DOHH2 (cell line): Measurements from ENCODE around the gene HK3.

Experiments
- H3F3A ChIP-seq: fragments of 200-600 bp; sonication (generic), shearing (Covaris generic); 2 replicates; pipeline ENCODE4 v1.6.0; 2016; ENCODE audit warnings: antibody characterized with exemption, mild to moderate bottlenecking; ENCODE audit not compliant: control insufficient read depth, insufficient read depth
- H3K27ac ChIP-seq: fragments of 200-600 bp; sonication (generic); 2 replicates; pipeline ENCODE4 v1.5.1; 2014; ENCODE audit warnings: low read depth, mild to moderate bottlenecking, low read length, moderate library complexity
- H3K27me3 ChIP-seq: fragments of 200-600 bp; sonication (generic); 2 replicates; pipeline ENCODE4 v1.6.1; 2014; ENCODE audit warnings: mild to moderate bottlenecking, low read length, mixed read lengths; ENCODE audit not compliant: control insufficient read depth
- H3K36me3 ChIP-seq: fragments of 200-600 bp; sonication (generic); 2 replicates; pipeline ENCODE4 v1.6.1; 2014; ENCODE audit warnings: mild to moderate bottlenecking, low read length, moderate library complexity, mixed read lengths; ENCODE audit not compliant: control insufficient read depth
- H3K4me1 ChIP-seq: fragments of 200-600 bp; sonication (generic); 2 replicates; pipeline ENCODE4 v1.6.1; 2014; ENCODE audit warnings: mild to moderate bottlenecking, low read length, mixed read lengths; ENCODE audit not compliant: control insufficient read depth
- H3K4me2 ChIP-seq: fragments of 200-600 bp; sonication (generic); 2 replicates; pipeline ENCODE4 v1.6.0; 2014; ENCODE audit warnings: mild to moderate bottlenecking, low read length, moderate library complexity
- H3K4me3 ChIP-seq: fragments of 200-600 bp; sonication (generic); 2 replicates; pipeline ENCODE4 v1.5.1; 2014; ENCODE audit warnings: mild to moderate bottlenecking, low read length, mixed read lengths
- H3K79me2 ChIP-seq: fragments of 200-600 bp; sonication (generic); 2 replicates; pipeline ENCODE4 v1.6.1; 2014; ENCODE audit warnings: mild to moderate bottlenecking, low read length, mixed read lengths; ENCODE audit not compliant: control insufficient read depth
- H3K9me2 ChIP-seq: fragments of 200-600 bp; sonication (generic); replicated peaks from 2 replicates; pipeline ENCODE4 v1.6.1; 2014; ENCODE audit warnings: mild to moderate bottlenecking, low read length, mixed read lengths; ENCODE audit not compliant: control insufficient read depth
- H3K9me3 ChIP-seq: fragments of 200-600 bp; sonication (generic); 2 replicates; pipeline ENCODE4 v1.6.1; 2014; ENCODE audit warnings: antibody characterized with exemption, low read length, mixed read lengths; ENCODE audit not compliant: control insufficient read depth, insufficient read depth
- H4K20me1 ChIP-seq: fragments of 200-600 bp; sonication (generic); 2 replicates; pipeline ENCODE4 v1.6.0; 2014; ENCODE audit warnings: low read depth, mild to moderate bottlenecking, antibody characterized with exemption, low read length, moderate library complexity; ENCODE audit not compliant: control insufficient read depth, insufficient read depth
- EZH2phosphoT487 ChIP-seq: fragments of 200-600 bp; sonication (generic); IDR thresholded peaks from 2 replicates; pipeline ENCODE4 v1.6.1; 2017; ENCODE audit warnings: borderline replicate concordance, mild to moderate bottlenecking, antibody characterized with exemption, low read length, moderate library complexity, mixed read lengths
- TF ChIP-seq, protein P1 (sequence below): fragments of 200-600 bp; sonication (generic); IDR thresholded peaks from one replicate; pipeline ENCODE4 v1.5.1; 2014; ENCODE audit warnings: antibody characterized with exemption, mild to moderate bottlenecking, low read depth, low read length; ENCODE audit not compliant: poor library complexity, severe bottlenecking

HK3 gene

GRCh38 chr5:176938472-176938871 lies 39.3 kb upstream of the HK3 start:
- H3K4me3 ChIP-seq: no peak overlapping the region
- no peaks in the 10 kb centered on the region; the same call in 1 of the 2 replicates for H3K79me2 ChIP-seq
- H3K9me2 ChIP-seq: no peaks in the 10 kb centered on the region
- H3K27me3 ChIP-seq: no peaks in the 10 kb centered on the region
- TF ChIP-seq, protein P1, sequence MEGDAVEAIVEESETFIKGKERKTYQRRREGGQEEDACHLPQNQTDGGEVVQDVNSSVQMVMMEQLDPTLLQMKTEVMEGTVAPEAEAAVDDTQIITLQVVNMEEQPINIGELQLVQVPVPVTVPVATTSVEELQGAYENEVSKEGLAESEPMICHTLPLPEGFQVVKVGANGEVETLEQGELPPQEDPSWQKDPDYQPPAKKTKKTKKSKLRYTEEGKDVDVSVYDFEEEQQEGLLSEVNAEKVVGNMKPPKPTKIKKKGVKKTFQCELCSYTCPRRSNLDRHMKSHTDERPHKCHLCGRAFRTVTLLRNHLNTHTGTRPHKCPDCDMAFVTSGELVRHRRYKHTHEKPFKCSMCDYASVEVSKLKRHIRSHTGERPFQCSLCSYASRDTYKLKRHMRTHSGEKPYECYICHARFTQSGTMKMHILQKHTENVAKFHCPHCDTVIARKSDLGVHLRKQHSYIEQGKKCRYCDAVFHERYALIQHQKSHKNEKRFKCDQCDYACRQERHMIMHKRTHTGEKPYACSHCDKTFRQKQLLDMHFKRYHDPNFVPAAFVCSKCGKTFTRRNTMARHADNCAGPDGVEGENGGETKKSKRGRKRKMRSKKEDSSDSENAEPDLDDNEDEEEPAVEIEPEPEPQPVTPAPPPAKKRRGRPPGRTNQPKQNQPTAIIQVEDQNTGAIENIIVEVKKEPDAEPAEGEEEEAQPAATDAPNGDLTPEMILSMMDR: no peak
- TF ChIP-seq EZH2phosphoT487: no peak
- no peaks in the 10 kb centered on the region for H4K20me1 ChIP-seq
- H3K9me3 ChIP-seq: no peaks in the 10 kb centered on the region
- H3K36me3 ChIP-seq: peaks cover 92% of the 10 kb centered on the region
- H3F3A ChIP-seq: peaks cover 3% of the 10 kb centered on the region; the same call in 1 of the 2 replicates
- no peak overlapping the region for H3K4me2 ChIP-seq
- H3K27ac ChIP-seq: no peak overlapping the region
- H3K4me1 ChIP-seq: no peaks in the 10 kb centered on the region

DNA sequence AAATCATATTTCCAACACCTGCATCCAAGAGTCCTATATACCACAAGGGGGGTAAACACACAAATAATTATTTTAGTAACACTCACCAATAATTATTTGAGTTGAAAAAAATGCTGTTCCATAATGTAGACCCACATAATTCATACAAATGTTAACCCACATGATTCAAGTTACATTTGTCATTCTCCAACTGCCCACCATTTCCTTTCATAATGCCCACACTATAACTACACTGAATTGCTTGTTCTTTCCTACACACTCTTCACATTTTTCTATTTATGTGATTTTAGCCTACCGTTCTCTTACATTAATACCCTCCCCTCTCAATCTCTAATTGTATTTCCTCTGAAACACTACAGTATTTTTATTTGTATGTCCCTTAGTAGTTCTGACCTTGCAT lies 35.9 kb upstream of the HK3 start:
- Histone ChIP-seq H4K20me1 (no peaks in the 10 kb centered on the region), H3K9me2 (no peaks in the 10 kb centered on the region), H3F3A (no peaks in the 10 kb centered on the region), H3K27me3 (no peaks in the 10 kb centered on the region), H3K4me3 (no peak overlapping the region), H3K36me3 (peaks cover 93% of the 10 kb centered on the region), H3K9me3 (no peaks in the 10 kb centered on the region), H3K4me2 (no peak overlapping the region), H3K27ac (no peak overlapping the region), H3K79me2 (no peaks in the 10 kb centered on the region; the same call in 1 of the 2 replicates), H3K4me1 (peaks cover 9% of the 10 kb centered on the region)
- TF ChIP-seq, protein P1: no peak
- TF ChIP-seq EZH2phosphoT487: no peak

GRCh38 chr5:176934309-176934930 lies 35.3 kb upstream of the HK3 start:
- Histone ChIP-seq H3K27ac (no peak overlapping the region), H4K20me1 (no peaks in the 10 kb centered on the region), H3F3A (no peaks in the 10 kb centered on the region), H3K79me2 (no peaks in the 10 kb centered on the region; the same call in 1 of the 2 replicates), H3K27me3 (no peaks in the 10 kb centered on the region), H3K9me2 (no peaks in the 10 kb centered on the region), H3K4me3 (no peak overlapping the region), H3K9me3 (no peaks in the 10 kb centered on the region), H3K4me1 (peaks cover 9% of the 10 kb centered on the region), H3K36me3 (peaks cover 93% of the 10 kb centered on the region), H3K4me2 (no peak overlapping the region)
- TF ChIP-seq, protein P1: no peak
- no peak for TF ChIP-seq EZH2phosphoT487
